ENCODE measurements around the gene PTPN4. TPM values are rescaled to one million over a fixed set of nuclear protein-coding genes. Genes with fewer than 3 reads are reported as not detected.

Gene PTPN4
- total and polyA plus RNA-seq, 2 experiments from 2014 or later = 41.6 to 90.4 TPM

DNA sequence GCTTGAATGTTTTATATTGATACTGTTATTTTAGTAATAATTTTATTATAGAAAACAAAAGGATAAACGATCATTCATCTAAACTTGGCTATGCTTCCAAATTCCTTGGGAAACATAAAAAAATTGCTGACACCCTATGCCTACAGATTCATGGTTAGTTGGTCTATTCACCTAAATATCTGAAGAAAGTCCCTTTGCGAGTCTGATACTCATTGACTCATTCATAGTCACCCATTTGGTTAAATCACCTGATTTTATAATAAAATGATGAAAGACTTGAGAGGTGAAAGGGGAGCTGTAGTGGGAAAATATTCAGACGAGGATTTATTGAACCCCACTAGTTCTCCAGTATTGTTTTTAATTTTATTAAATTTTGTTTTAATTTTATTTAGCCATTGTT lies 112.0 kb downstream of the PTPN4 start:
- H3K4me1 ChIP-seq (ENCODE audit: insufficient read depth) = no peaks in the 10 kb centered on the region
- ATAC-seq = no peak
- H2AFZ ChIP-seq = no peak overlapping the region
- no peak for TF ChIP-seq EZH2 (IDR thresholded peaks at IDR 0.05; ENCODE audit: low read depth, unreplicated experiment)
- no peak for TF ChIP-seq ZNF331 (CRISPR knock-in tag; IDR thresholded peaks at IDR 0.05; ENCODE audit: low read depth)
- TF ChIP-seq JUNB (IDR thresholded peaks at IDR 0.05; ENCODE audit: unreplicated experiment) = no peak
- TF ChIP-seq EZH2phosphoT487 (IDR thresholded peaks at IDR 0.05; ENCODE audit: unreplicated experiment) = no peak
- TF ChIP-seq, protein P1, sequence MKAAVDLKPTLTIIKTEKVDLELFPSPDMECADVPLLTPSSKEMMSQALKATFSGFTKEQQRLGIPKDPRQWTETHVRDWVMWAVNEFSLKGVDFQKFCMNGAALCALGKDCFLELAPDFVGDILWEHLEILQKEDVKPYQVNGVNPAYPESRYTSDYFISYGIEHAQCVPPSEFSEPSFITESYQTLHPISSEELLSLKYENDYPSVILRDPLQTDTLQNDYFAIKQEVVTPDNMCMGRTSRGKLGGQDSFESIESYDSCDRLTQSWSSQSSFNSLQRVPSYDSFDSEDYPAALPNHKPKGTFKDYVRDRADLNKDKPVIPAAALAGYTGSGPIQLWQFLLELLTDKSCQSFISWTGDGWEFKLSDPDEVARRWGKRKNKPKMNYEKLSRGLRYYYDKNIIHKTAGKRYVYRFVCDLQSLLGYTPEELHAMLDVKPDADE (IDR thresholded peaks at IDR 0.05) = no peak
- TF ChIP-seq, protein P2, sequence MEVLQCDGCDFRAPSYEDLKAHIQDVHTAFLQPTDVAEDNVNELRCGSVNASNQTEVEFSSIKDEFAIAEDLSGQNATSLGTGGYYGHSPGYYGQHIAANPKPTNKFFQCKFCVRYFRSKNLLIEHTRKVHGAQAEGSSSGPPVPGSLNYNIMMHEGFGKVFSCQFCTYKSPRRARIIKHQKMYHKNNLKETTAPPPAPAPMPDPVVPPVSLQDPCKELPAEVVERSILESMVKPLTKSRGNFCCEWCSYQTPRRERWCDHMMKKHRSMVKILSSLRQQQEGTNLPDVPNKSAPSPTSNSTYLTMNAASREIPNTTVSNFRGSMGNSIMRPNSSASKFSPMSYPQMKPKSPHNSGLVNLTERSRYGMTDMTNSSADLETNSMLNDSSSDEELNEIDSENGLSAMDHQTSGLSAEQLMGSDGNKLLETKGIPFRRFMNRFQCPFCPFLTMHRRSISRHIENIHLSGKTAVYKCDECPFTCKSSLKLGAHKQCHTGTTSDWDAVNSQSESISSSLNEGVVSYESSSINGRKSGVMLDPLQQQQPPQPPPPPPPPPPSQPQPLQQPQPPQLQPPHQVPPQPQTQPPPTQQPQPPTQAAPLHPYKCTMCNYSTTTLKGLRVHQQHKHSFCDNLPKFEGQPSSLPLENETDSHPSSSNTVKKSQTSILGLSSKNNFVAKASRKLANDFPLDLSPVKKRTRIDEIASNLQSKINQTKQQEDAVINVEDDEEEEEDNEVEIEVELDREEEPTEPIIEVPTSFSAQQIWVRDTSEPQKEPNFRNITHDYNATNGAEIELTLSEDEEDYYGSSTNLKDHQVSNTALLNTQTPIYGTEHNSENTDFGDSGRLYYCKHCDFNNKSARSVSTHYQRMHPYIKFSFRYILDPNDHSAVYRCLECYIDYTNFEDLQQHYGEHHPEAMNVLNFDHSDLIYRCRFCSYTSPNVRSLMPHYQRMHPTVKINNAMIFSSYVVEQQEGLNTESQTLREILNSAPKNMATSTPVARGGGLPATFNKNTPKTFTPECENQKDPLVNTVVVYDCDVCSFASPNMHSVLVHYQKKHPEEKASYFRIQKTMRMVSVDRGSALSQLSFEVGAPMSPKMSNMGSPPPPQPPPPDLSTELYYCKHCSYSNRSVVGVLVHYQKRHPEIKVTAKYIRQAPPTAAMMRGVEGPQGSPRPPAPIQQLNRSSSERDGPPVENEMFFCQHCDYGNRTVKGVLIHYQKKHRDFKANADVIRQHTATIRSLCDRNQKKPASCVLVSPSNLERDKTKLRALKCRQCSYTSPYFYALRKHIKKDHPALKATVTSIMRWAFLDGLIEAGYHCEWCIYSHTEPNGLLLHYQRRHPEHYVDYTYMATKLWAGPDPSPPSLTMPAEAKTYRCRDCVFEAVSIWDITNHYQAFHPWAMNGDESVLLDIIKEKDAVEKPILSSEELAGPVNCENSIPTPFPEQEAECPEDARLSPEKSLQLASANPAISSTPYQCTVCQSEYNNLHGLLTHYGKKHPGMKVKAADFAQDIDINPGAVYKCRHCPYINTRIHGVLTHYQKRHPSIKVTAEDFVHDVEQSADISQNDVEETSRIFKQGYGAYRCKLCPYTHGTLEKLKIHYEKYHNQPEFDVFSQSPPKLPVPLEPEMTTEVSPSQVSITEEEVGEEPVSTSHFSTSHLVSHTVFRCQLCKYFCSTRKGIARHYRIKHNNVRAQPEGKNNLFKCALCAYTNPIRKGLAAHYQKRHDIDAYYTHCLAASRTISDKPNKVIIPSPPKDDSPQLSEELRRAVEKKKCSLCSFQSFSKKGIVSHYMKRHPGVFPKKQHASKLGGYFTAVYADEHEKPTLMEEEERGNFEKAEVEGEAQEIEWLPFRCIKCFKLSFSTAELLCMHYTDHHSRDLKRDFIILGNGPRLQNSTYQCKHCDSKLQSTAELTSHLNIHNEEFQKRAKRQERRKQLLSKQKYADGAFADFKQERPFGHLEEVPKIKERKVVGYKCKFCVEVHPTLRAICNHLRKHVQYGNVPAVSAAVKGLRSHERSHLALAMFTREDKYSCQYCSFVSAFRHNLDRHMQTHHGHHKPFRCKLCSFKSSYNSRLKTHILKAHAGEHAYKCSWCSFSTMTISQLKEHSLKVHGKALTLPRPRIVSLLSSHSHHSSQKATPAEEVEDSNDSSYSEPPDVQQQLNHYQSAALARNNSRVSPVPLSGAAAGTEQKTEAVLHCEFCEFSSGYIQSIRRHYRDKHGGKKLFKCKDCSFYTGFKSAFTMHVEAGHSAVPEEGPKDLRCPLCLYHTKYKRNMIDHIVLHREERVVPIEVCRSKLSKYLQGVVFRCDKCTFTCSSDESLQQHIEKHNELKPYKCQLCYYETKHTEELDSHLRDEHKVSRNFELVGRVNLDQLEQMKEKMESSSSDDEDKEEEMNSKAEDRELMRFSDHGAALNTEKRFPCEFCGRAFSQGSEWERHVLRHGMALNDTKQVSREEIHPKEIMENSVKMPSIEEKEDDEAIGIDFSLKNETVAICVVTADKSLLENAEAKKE (CRISPR knock-in tag; IDR thresholded peaks at IDR 0.05) = no peak
- TF ChIP-seq, protein P3, sequence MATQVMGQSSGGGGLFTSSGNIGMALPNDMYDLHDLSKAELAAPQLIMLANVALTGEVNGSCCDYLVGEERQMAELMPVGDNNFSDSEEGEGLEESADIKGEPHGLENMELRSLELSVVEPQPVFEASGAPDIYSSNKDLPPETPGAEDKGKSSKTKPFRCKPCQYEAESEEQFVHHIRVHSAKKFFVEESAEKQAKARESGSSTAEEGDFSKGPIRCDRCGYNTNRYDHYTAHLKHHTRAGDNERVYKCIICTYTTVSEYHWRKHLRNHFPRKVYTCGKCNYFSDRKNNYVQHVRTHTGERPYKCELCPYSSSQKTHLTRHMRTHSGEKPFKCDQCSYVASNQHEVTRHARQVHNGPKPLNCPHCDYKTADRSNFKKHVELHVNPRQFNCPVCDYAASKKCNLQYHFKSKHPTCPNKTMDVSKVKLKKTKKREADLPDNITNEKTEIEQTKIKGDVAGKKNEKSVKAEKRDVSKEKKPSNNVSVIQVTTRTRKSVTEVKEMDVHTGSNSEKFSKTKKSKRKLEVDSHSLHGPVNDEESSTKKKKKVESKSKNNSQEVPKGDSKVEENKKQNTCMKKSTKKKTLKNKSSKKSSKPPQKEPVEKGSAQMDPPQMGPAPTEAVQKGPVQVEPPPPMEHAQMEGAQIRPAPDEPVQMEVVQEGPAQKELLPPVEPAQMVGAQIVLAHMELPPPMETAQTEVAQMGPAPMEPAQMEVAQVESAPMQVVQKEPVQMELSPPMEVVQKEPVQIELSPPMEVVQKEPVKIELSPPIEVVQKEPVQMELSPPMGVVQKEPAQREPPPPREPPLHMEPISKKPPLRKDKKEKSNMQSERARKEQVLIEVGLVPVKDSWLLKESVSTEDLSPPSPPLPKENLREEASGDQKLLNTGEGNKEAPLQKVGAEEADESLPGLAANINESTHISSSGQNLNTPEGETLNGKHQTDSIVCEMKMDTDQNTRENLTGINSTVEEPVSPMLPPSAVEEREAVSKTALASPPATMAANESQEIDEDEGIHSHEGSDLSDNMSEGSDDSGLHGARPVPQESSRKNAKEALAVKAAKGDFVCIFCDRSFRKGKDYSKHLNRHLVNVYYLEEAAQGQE (IDR thresholded peaks at IDR 0.05; ENCODE audit: unreplicated experiment) = no peak
- no peak for TF ChIP-seq STAT1 (IDR thresholded peaks at IDR 0.05; ENCODE audit: unreplicated experiment)
- TF ChIP-seq POLR2AphosphoS5 (IDR thresholded peaks at IDR 0.05; ENCODE audit: low read depth) = no peak
- TF ChIP-seq, protein P4, sequence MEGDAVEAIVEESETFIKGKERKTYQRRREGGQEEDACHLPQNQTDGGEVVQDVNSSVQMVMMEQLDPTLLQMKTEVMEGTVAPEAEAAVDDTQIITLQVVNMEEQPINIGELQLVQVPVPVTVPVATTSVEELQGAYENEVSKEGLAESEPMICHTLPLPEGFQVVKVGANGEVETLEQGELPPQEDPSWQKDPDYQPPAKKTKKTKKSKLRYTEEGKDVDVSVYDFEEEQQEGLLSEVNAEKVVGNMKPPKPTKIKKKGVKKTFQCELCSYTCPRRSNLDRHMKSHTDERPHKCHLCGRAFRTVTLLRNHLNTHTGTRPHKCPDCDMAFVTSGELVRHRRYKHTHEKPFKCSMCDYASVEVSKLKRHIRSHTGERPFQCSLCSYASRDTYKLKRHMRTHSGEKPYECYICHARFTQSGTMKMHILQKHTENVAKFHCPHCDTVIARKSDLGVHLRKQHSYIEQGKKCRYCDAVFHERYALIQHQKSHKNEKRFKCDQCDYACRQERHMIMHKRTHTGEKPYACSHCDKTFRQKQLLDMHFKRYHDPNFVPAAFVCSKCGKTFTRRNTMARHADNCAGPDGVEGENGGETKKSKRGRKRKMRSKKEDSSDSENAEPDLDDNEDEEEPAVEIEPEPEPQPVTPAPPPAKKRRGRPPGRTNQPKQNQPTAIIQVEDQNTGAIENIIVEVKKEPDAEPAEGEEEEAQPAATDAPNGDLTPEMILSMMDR (conservative IDR thresholded peaks at IDR 0.05; ENCODE audit: low read depth in 2 of 2) = no peak
- TF ChIP-seq CREB1 (CRISPR knock-in tag; IDR thresholded peaks at IDR 0.05; ENCODE audit: low read depth) = no peak
- TF ChIP-seq ZNF114 (CRISPR knock-in tag; IDR thresholded peaks at IDR 0.05) = no peak
- no peak for TF ChIP-seq NANOG (IDR thresholded peaks at IDR 0.05; ENCODE audit: borderline replicate concordance)
- H4K20me1 ChIP-seq (replicated peaks; ENCODE audit: insufficient read depth) = peaks cover 6% of the 10 kb centered on the region; the same call in 1 of the 2 replicates
- H3K27me3 ChIP-seq (ENCODE audit: insufficient read depth) = no peaks in the 10 kb centered on the region
- no peaks in the 10 kb centered on the region for H3F3A ChIP-seq (replicated peaks; ENCODE audit: low read depth)
- H3K4me1 Mint-ChIP-seq = peaks cover 14% of the 10 kb centered on the region; the same call in 2 of the 3 replicates
- H3K27ac ChIP-seq (ENCODE audit: low read depth) = no peak overlapping the region
- H3K4me3 ChIP-seq = no peak overlapping the region
- peaks cover 62% of the 10 kb centered on the region for H3K79me2 ChIP-seq (replicated peaks; ENCODE audit: insufficient read depth)
- no peak for DNase-seq (ENCODE audit: low spot score)
- H3K9me3 Mint-ChIP-seq = peaks cover 8% of the 10 kb centered on the region; the same call in 2 of the 3 replicates
- peaks cover 2% of the 10 kb centered on the region for H3K27me3 Mint-ChIP-seq (ENCODE audit: insufficient read depth, low read depth, poor library complexity)
- peaks cover 19% of the 10 kb centered on the region for H3K36me3 Mint-ChIP-seq (ENCODE audit: low read depth)
- no peak overlapping the region for H3K27ac Mint-ChIP-seq
- H3K36me3 ChIP-seq (ENCODE audit: insufficient read depth) = peaks cover 5% of the 10 kb centered on the region; the same call in 1 of the 2 replicates
- H3K9me2 ChIP-seq (ENCODE audit: insufficient read depth) = no peaks in the 10 kb centered on the region
- H3K4me2 ChIP-seq = no peak overlapping the region
- H3K4me3 Mint-ChIP-seq = no peak overlapping the region

Measured in GM23338 (cell line).